Neural cell (in vitro differentiated cells): ENCODE measurements around the gene TRIO.

Experiments used
- CTCF ChIP-seq: fragments of 450-650 bp; IDR thresholded peaks from 2 replicates; pipeline ENCODE4 v1.5.1; 2014; ENCODE audit warnings: antibody characterized with exemption, mild to moderate bottlenecking, moderate library complexity; ENCODE audit not compliant: poor library complexity, severe bottlenecking
- EZH2 ChIP-seq: fragments of 200-600, 300-800 bp; shearing (Covaris generic), sonication (generic); IDR thresholded peaks from 2 replicates; pipeline ENCODE4 v1.6.1; 2014; ENCODE audit warnings: antibody characterized with exemption, low read length, borderline replicate concordance, mild to moderate bottlenecking; ENCODE audit not compliant: insufficient read depth, poor library complexity, severe bottlenecking

- TF ChIP-seq CTCF (no peak), EZH2 (no peak)
Measured at GRCh38 chr5:14229734-14230133, 86.6 kb downstream of the TRIO start.
